GM18526 (cell line): ENCODE data around the gene KCNN1.

ENCODE experiments used
- POLR2A ChIP-seq: IDR thresholded peaks from 3 replicates; pipeline ENCODE4 v1.6.1; 2011; ENCODE audit not compliant: insufficient read length; ENCODE audit errors: extremely low read depth

The KCNN1 gene

DNA sequence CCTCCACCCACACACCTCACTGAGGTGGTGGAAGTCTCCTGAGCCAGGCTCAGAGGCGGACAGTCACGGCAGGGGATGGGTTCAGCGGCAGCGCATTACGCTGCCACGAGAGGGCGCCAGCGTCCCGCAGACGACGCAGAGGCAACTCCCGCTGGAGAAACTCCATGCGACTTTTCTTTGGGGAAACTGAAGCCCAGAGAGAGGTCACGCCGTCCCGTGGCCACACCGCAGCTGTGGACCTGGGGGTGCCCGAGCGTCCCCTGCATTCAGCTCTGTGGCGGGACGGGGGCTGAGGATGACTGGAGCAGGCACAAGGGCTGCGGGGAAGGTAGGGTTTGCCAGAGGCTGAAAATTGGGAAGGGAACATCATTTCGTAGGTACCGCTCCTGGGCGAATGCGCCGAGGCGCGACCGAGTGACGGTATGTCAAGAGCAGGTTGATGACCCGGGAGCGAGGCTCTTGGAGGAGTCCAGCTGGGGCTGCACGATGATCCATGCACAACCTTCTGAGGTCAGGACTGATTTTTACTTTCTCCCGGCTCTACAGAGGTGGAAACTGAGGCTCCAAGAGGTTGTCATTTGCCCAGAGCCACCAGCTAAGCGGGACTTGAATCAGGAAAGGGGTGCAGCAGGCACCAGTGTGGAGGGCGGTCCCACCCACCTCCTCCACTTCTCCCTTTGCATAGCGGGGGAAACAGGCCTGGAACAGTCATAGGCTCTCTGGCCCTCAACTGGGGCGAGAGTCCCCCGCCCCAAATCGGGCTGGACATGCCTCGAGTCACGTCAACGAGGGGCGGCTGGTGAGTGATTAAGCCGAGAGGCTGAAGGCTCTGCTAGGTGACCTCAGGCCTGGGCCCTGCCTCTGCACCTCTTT is 40.4 kb downstream of the KCNN1 start:
- no peak for TF ChIP-seq POLR2A

DNA sequence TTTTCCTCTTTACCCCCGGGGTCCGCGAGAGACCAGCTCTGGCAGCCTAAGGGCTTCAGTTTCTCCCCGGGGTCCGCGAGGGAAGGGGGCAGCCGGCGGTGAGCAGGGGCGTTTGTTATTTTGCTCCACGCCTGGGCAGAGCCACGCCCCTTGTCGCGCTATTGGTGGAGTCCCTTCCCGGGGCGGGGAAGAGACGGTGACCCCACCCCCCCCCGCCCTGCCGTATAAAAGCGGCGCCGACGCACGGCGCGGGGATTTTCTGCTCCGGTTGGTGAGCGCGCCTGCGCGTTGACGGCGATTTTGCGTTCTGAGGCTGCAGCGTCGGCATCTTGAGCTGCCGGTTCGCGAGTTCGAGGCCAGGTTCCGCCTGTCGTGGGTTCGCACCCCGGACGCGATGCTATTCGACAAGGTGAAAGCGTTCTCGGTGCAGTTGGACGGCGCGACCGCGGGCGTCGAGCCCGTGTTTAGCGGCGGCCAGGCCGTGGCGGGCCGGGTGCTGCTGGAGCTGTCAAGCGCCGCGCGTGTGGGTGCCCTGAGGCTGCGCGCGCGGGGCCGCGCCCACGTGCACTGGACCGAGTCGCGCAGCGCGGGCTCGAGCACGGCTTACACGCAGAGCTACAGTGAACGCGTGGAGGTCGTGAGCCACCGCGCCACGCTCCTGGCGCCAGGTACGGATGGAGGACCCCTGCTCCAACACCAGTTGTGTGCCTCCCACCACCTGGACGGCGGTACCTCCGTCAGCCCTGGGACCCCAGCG is 41.2 kb downstream of the KCNN1 start, which contains the start of gene ARRDC2:
TSS of gene ARRDC2 (plus strand) at position 254 of the 757 bp plus-strand sequence. CDS start at position 395, 141 bp downstream.
- no peak for TF ChIP-seq POLR2A

DNA sequence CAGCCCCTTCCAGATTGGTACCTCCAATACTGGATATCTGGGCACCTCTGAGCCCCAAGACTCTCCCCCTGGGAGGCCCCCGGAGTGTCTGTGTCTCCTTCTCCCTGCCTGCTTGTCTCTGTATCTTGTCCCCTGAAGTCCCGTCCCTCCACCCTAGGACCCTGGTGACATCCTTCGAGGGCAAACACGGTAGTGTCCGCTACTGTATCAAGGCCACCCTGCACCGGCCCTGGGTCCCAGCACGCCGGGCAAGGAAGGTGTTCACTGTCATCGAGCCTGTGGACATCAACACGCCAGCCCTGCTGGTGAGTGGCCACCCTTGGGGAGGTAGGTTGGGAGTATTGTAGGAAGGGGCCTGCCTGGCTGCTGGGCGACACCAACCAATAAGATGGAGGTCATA is 41.9 kb downstream of the KCNN1 start:
- TF ChIP-seq POLR2A, result no peak

DNA sequence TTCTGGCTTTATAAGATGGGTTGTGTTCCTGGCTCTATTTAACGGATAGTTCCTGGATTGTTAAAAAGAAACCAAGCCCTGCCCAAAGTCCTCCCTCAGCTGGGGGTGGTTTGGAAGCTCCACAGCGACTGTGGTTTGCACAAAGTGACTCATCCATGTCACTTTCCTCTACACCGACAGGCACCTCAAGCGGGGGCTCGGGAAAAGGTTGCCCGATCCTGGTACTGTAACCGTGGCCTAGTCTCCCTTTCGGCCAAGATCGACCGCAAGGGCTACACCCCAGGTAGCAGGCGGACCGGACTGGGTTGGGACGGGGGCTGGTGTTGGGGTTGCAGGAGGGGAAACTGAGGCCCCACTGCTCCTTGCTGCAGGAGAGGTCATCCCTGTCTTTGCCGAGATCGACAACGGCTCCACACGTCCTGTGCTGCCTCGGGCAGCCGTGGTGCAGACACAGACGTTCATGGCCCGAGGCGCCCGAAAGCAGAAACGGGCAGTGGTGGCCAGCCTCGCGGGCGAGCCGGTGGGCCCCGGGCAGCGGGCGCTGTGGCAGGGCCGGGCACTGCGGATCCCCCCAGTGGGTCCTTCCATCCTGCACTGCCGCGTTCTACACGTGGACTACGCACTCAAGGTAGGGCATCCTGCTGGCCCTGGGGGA is 42.6 kb downstream of the KCNN1 start:
- TF ChIP-seq POLR2A, result no peak

DNA sequence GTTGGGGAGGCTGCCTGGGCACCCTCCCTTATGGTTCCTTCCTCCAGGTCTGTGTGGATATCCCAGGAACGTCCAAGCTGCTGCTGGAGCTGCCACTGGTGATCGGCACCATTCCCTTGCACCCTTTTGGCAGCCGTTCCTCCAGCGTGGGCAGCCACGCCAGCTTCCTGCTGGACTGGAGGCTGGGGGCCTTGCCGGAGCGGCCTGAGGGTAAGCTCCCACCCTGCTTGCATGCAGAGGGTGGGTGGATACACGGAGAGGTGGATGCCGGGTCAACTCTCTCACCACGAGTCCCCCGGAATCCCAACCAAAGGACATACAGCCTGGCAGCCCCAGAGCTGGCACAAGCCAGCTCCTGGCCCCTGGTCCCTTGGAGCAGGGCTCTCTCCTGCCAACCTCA is 43.2 kb downstream of the KCNN1 start:
- TF ChIP-seq POLR2A, result no peak

DNA sequence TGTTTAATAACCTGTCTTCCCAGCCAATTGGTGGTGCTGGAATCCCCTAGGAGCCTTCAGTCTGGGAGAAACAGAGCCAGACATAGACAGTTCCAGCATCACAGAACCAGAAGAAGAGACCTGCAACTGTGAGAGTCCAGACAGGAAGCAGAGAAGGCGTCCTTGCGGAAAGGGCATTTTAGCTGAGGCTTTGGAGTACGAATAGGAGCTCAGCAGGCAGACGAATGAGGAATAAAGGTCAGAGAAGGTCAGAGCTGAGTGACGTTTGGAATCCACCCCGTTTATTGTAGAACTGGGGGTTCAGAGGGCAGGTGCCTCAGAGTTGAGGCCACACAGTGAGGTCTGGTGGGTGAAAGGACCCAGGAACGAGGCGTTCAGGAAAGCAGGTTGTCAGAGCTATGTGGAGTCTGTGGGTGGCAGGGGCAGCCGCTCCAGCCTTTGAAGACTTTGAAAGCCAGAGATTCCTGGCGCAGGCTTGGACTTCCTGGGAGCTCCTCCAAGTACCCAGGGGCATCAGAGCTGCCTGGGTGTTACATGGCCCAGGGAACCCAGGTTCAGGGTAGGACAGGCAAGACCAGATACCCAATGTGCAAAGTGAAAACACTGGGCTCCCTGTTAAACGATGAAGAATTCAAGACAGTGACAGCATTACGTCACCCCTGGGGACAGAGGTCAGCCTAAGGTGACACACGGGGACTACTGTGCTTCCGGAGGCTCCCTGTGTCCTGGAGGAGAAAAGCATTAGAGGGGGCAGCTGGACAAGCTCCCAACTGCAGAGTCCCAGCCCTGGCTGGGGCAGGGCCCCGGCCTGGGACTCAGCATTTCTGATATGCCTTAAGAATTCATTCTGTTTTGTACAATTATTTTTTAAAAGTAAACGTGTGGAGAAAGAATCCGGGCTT is 46.6 kb downstream of the KCNN1 start:
- no peak for TF ChIP-seq POLR2A

DNA sequence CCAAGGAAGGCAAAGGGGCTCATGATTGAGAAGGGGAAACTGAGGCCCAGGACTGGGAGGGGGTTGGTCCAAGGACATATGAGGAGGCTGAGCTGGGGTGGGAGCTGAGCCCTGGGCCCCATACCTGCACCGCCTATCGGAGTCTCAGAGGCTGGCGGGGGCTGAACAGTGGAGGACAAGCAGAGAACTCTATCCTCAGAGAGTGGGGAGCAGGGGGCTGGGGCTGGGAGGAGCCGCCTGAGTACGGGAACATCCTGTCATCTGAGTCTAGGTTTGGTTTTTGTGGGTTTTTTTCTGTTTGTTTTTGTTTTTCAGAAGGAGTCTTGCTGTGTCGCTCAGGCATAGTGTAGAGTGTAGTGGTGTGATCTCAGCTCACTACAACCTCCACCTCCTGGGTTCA is 47.3 kb downstream of the KCNN1 start:
- no peak for TF ChIP-seq POLR2A

DNA sequence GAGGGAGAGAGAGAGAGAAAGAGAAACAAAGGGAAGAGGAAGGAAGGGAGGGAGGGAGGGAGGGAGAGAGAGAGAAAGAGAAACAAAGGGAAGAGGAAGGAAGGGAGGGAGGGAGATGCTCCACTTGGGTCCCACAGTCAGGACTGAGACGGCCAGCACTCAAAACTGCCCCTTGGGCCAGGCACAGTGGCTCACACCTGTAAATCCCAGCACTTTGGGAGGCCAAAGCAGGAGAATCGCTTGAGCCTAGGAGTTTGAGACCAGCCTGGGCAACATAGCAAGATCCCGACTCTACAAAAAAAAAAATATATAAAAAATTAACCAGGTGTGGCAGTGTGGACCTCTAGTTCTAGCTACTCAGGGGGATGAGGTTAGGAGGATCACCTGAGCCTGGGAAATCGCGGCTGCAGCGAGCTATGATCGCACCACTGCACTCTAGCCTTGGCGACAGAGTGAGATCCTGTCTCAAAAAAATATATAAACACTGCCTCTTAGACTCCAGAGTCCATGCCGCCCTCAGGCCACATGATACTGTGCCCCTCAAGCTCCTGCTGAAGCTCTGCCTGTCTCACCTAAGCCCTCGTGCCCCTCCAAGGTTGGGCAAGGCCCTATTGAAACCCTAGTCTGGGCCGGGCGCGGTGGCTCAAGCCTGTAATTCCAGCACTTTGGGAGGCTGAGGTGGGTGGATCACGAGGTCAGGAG is 49.5 kb downstream of the KCNN1 start:
- no peak for TF ChIP-seq POLR2A

DNA sequence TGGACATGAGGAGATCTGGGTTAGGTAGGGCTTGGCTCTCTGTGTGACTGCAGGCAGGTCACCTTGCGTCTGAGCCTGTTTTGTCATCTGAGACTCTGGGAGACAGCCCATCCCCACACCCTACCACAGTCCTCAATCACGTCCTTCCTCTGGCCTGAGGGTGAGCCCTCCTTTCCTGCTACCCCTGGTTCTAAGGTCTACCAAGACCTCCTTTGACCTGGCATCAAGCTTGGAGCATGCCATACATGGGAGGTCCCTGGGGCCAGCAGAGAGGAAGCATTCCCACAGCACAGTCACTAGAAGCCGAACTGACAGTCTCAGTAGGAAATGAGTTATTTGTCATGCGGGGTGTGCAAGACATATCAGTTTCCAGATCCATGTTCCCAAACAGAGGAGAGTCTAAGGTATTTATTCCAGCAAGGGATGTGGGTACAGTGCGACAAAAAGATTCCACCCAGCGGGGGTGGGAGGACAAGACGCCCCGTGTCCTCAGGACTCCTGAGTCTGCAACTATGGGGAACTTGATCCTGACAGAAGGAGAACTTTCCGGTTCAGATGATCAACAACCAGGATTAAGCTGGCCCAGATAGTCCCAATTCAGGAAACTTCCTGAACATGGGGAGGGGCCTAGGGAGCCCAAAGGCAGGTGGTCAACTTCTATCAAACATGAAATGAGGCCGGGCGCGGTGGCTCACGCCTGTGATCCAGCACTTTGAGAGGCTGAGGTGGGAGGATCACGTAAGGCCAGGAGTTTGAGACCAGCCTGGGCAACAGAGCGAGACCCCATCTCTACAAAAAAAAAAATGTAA is 50.6 kb downstream of the KCNN1 start:
- no peak for TF ChIP-seq POLR2A

DNA sequence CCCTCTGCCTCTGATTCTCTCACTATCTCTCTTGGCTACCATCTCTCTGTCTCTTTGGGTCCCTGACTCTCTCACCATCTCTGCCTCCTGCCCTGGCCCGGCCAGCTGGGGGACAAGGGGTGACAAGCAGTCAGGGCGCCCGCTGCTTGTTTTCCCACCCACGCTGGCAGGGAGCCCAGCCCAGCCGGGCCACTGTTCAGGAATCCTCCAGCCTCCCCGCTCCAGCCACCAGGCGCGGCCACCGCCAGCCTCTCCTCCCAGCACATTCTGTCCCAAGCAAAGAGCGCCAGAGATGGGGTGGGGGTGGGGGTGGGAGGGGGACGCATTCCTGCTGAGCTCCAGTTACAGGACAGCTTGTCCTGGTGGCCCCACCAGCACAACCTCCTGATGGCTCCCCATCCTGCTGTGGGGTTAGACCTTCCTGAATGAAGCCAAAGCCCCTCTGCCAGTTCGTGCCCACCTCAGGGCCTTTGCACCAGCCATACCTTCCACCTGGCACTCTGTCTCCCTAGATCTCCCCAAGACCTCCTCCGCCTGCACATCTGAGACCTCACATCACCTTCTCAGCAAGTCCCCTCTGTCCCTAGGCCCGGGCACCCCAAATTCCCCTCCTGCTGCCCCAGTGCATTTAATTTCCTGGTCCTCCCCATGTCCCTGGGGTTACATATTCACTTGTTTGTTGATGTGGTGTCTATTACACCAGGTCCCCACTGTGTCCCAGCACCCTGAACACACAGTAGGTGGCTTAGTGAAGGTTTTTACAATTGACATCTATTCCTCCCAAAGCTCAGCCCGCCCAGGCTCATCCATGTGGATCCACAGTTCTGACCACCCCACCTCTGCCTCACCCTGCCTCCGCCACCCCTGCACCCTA is 53.5 kb downstream of the KCNN1 start:
- TF ChIP-seq POLR2A, result no peak

DNA sequence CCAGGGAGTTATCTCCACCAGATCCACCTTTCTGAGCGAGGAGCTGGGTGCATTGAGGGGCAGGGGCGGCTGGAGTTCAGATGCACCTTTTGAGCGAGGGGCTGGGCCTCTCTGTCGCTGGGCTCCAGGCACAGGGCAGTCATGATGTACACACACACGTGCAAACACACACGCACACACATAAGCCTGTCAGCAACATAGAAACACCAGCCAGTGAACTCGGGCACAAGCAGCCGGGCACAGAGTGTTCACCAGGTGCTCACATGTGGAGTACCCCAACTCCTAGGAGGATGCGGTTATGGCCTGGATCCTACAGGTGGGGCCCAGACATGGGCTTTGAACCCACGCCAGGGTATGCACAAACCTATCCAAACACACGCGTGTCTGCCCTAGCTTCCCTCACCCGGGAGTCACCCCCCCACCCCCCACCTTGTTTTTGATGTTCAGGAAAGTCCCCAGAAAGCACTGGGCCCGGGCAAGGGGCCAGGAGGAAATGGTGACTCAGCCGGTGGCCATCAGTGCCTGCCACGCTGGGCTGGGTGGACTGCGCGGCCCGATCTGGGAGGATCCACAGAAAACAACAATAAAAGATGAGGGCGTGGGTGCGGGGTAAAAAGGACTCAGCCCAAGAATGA is 54.3 kb downstream of the KCNN1 start:
- no peak for TF ChIP-seq POLR2A
